Fibroblast of lung (primary cell): Measurements from ENCODE around the gene ACTR3.

Experiments used
- EZH2 ChIP-seq: IDR thresholded peaks from 2 replicates; pipeline ENCODE4 v1.5.1; 2012; ENCODE audit warnings: low read length, control low read depth, mild to moderate bottlenecking; ENCODE audit errors: missing control alignments
- TF ChIP-seq, protein P1 (sequence below), 2 donors: IDR thresholded peaks in 1 of 2; conservative IDR thresholded peaks in 1 of 2; 1 replicate in 1 of 2; 2 replicates in 1 of 2; pipeline ENCODE4 v1.5.1; 2011 to 2012; ENCODE audit warnings: low read length in 2 of 2, control low read depth in 1 of 2, inconsistent platforms in 1 of 2, low read depth in 1 of 2, mild to moderate bottlenecking in 1 of 2

DNA sequence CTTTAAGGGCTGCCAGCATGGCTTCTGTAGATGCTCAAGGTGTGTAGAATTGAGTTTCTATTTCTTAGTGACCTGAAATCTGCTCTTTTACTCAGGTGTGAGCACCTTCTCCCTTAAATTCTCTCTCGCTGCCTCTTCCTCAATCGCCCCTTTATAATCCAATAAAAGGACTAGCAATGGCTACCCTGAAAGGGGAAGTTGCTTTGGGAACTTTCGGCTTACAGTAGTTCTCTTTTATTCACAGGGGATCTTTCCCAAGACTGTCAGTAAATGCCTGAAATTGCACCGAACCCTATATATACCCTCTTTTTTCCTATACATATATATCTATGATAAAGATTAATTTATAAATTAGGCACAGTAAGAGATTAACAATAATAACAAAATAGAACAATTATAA is 121.8 kb downstream of the ACTR3 start:
- TF ChIP-seq, protein P1, sequence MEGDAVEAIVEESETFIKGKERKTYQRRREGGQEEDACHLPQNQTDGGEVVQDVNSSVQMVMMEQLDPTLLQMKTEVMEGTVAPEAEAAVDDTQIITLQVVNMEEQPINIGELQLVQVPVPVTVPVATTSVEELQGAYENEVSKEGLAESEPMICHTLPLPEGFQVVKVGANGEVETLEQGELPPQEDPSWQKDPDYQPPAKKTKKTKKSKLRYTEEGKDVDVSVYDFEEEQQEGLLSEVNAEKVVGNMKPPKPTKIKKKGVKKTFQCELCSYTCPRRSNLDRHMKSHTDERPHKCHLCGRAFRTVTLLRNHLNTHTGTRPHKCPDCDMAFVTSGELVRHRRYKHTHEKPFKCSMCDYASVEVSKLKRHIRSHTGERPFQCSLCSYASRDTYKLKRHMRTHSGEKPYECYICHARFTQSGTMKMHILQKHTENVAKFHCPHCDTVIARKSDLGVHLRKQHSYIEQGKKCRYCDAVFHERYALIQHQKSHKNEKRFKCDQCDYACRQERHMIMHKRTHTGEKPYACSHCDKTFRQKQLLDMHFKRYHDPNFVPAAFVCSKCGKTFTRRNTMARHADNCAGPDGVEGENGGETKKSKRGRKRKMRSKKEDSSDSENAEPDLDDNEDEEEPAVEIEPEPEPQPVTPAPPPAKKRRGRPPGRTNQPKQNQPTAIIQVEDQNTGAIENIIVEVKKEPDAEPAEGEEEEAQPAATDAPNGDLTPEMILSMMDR (conservative IDR thresholded peaks at IDR 0.05 in 1 of 2, IDR thresholded peaks at IDR 0.05 in 1 of 2; ENCODE audit: low read depth in 1 of 2, low read length in 2 of 2), result no peak
- TF ChIP-seq EZH2, result no peak
